Prostate gland (tissue), 2 donors: ENCODE data around the gene PLA2R1.
A peak's percentile ranks its signal among the peaks of the same experiment; 100 is the strongest.

Experiments used
- CTCF ChIP-seq, 4 experiments: fragments of 200-600 bp in 2 of 4; fragments of 450-650 bp in 2 of 4; sonication (generic) in 2 of 4; IDR thresholded peaks; 1 replicate in 3 of 4; 2 replicates in 1 of 4; pipeline ENCODE4 v1.5.1; 2016 to 2019; ENCODE audit warnings: antibody characterized with exemption in 4 of 4, mild to moderate bottlenecking in 2 of 4, moderate library complexity in 2 of 4
- POLR2A ChIP-seq: fragments of 450-650 bp; IDR thresholded peaks from one replicate; pipeline ENCODE4 v1.6.1; 2016; ENCODE audit warnings: antibody characterized with exemption, mild to moderate bottlenecking
- POLR2AphosphoS5 ChIP-seq: sonication (generic); formaldehyde crosslinking; IDR thresholded peaks from one replicate; pipeline ENCODE4 v1.6.1; 2017; ENCODE audit warnings: antibody characterized with exemption

DNA sequence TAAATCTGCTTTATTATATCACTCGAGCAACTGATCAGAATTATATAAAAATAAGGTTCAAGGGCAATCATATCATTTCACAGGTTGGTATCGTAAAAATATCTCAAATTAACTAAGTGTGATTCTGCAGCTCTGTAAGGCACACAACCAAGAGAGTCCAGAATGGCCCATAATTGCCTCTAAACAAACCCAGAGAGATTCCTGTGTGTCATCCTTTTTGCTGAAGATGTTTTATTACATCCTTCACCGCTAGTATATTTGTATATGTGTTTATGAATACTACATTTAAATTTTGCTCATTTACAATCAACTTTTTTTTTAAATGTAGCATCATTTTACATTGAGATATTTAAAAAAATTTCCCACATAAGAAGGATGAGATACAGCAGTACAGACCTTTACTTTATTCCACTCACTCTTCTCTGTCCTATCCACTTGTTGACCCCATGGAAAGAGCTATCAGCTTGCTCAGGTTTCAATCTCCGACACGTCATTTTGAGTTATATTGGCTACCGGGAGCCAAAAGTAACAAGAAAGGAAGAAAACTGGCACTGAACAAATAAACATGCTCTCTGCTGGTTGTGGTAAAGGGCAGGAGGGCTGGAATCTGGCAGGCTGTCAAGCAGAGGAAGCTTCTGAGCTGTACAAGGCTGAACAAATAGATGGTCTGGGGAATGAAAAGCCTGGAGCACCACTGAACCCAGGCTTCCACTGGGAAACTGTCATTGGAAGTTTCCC is 23.1 kb downstream of the PLA2R1 start:
- no peak for TF ChIP-seq POLR2A
- TF ChIP-seq CTCF (IDR thresholded peaks at IDR 0.05), result no peak
- peak; percentile 11 for TF ChIP-seq POLR2AphosphoS5
